Panc1 (cell line): ENCODE data around the gene RSPH1.

Experiments used
- POLR2AphosphoS5 ChIP-seq: IDR thresholded peaks from 2 replicates; pipeline ENCODE4 v1.6.1; 2012; ENCODE audit warnings: mild to moderate bottlenecking, low read depth, low read length, moderate library complexity
- TF ChIP-seq, protein P1 (sequence below): fragments of 450-650 bp; IDR thresholded peaks from 2 replicates; pipeline ENCODE4 v1.5.1; 2017; ENCODE audit warnings: mild to moderate bottlenecking
- TF ChIP-seq, protein P2 (sequence below), 2 experiments: IDR thresholded peaks; 2 replicates each; pipeline ENCODE4 v1.6.1; 2011 to 2012; ENCODE audit warnings: low read depth in 2 of 2, control low read depth in 1 of 2, low read length in 1 of 2, mild to moderate bottlenecking in 1 of 2, moderate library complexity in 1 of 2; ENCODE audit not compliant: insufficient read depth in 1 of 2

DNA sequence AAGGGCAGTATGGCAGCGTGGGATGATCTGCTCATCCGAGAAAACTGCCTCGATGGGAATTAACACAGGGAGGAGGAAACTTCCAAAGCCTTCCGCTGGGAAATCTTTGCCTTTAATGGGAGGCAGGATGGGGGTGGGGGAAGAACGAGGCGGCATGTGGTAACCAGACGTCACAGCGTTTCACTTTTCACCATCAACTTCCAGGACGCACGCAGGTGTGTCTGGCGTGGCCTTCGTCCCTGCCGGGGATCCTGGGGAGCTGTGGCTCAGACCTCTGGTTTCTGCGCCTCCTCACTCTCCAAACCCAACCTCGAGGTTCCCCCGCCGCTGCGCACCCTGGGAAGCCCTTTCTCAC lies 282 bp downstream of the RSPH1 start:
- TF ChIP-seq POLR2AphosphoS5, result no peak
- TF ChIP-seq, protein P1, sequence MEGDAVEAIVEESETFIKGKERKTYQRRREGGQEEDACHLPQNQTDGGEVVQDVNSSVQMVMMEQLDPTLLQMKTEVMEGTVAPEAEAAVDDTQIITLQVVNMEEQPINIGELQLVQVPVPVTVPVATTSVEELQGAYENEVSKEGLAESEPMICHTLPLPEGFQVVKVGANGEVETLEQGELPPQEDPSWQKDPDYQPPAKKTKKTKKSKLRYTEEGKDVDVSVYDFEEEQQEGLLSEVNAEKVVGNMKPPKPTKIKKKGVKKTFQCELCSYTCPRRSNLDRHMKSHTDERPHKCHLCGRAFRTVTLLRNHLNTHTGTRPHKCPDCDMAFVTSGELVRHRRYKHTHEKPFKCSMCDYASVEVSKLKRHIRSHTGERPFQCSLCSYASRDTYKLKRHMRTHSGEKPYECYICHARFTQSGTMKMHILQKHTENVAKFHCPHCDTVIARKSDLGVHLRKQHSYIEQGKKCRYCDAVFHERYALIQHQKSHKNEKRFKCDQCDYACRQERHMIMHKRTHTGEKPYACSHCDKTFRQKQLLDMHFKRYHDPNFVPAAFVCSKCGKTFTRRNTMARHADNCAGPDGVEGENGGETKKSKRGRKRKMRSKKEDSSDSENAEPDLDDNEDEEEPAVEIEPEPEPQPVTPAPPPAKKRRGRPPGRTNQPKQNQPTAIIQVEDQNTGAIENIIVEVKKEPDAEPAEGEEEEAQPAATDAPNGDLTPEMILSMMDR, result no peak
- TF ChIP-seq, protein P2, sequence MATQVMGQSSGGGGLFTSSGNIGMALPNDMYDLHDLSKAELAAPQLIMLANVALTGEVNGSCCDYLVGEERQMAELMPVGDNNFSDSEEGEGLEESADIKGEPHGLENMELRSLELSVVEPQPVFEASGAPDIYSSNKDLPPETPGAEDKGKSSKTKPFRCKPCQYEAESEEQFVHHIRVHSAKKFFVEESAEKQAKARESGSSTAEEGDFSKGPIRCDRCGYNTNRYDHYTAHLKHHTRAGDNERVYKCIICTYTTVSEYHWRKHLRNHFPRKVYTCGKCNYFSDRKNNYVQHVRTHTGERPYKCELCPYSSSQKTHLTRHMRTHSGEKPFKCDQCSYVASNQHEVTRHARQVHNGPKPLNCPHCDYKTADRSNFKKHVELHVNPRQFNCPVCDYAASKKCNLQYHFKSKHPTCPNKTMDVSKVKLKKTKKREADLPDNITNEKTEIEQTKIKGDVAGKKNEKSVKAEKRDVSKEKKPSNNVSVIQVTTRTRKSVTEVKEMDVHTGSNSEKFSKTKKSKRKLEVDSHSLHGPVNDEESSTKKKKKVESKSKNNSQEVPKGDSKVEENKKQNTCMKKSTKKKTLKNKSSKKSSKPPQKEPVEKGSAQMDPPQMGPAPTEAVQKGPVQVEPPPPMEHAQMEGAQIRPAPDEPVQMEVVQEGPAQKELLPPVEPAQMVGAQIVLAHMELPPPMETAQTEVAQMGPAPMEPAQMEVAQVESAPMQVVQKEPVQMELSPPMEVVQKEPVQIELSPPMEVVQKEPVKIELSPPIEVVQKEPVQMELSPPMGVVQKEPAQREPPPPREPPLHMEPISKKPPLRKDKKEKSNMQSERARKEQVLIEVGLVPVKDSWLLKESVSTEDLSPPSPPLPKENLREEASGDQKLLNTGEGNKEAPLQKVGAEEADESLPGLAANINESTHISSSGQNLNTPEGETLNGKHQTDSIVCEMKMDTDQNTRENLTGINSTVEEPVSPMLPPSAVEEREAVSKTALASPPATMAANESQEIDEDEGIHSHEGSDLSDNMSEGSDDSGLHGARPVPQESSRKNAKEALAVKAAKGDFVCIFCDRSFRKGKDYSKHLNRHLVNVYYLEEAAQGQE (IDR thresholded peaks at IDR 0.05; ENCODE audit: insufficient read depth in 1 of 2, low read depth in 2 of 2, low read length in 1 of 2), result no peak
